Caki2 (cell line): ENCODE results near the gene TMEM129. TPM values are rescaled to one million over a fixed set of nuclear protein-coding genes. Genes with fewer than 3 reads are reported as not detected.
A peak's percentile ranks its signal among the peaks of the same experiment; 100 is the strongest.
"Not testable (repeated sequence)": the region's sequence is repeated elsewhere in the genome, so short reads cannot be mapped to it uniquely, and the experiment has no call there.

Source experiments
- DNase-seq: peaks from one replicate; pipeline ENCODE4 v3.0.0-alpha.2; 2015; ENCODE audit warnings: low read depth
- in situ Hi-C: cut with HindIII; loops from 2 replicates; pipeline ENCODE4 v1.10.0; 2016; ENCODE audit warnings: low sequenced_read_pairs, low pct_unique_long_range_greater_than_20kb, mixed read lengths
- total RNA-seq: library from RNA; depleted of rRNA; stranded (reverse); fragments of >200 nt; shearing (Covaris generic); gene quantifications from 2 replicates; pipeline ENCODE4 v1.2.3, GENCODE V29; 2014; ENCODE audit warnings: low replicate concordance

Gene TMEM129
- total RNA-seq, 1 experiment from 2014 or later, result 52.7 TPM

- peak; percentile 11 for DNase-seq
- in situ Hi-C loops, result no loop called here
Observed at GRCh38 chr4:1684506-1685234, 36.5 kb downstream of the TMEM129 start.

GRCh38 chr4:1683736-1684505 is 37.2 kb downstream of the TMEM129 start, which contains the start of gene FAM53A:
Gene FAM53A (minus strand): TSS chr4:1684313. CDS start chr4:1668741, 15,572 bp downstream.
- in situ Hi-C loops, result no loop called here
- peak; percentile 75 for DNase-seq

GRCh38 chr4:1683261-1683735 is 37.8 kb downstream of the TMEM129 start:
- DNase-seq, result peak; percentile 44
- in situ Hi-C loops, result no loop called here

- DNase-seq, result no peak
- in situ Hi-C loops, result no loop called here
Observed at GRCh38 chr4:1682860-1683259, 38.3 kb downstream of the TMEM129 start.

GRCh38 chr4:1678244-1678643 is 42.9 kb downstream of the TMEM129 start:
- in situ Hi-C loops, result no loop called here
- DNase-seq, result no peak

- in situ Hi-C loops, result no loop called here
- DNase-seq, result no peak
Observed at GRCh38 chr4:1676605-1677525, 44.3 kb downstream of the TMEM129 start.

GRCh38 chr4:1675802-1676137 is 45.4 kb downstream of the TMEM129 start:
- no peak for DNase-seq
- in situ Hi-C loops, result no loop called here

GRCh38 chr4:1675136-1675801 is 45.9 kb downstream of the TMEM129 start:
- DNase-seq, result no peak
- in situ Hi-C loops, result no loop called here

- in situ Hi-C loops, result no loop called here
- no peak for DNase-seq
Observed at GRCh38 chr4:1674682-1675081, 46.4 kb downstream of the TMEM129 start.

- DNase-seq, result no peak
- in situ Hi-C loops, result no loop called here
Observed at GRCh38 chr4:1673671-1674070, 47.5 kb downstream of the TMEM129 start.

GRCh38 chr4:1671011-1671410 is 50.1 kb downstream of the TMEM129 start:
- DNase-seq, in situ Hi-C loops: not testable (repeated sequence)

- in situ Hi-C loops, result no loop called here
- no peak for DNase-seq
Observed at GRCh38 chr4:1670279-1670678, 50.8 kb downstream of the TMEM129 start.

- DNase-seq, result no peak
- in situ Hi-C loops, result no loop called here
Observed at GRCh38 chr4:1669850-1670249, 51.3 kb downstream of the TMEM129 start.

- in situ Hi-C loops, result no loop called here
- DNase-seq, result no peak
Observed at GRCh38 chr4:1669270-1669669, 51.9 kb downstream of the TMEM129 start.

GRCh38 chr4:1668488-1668840 is 52.7 kb downstream of the TMEM129 start:
- in situ Hi-C loops, result no loop called here
- DNase-seq, result no peak

- in situ Hi-C loops, result no loop called here
Observed at GRCh38 chr4:1667273-1667672, 53.9 kb downstream of the TMEM129 start.

GRCh38 chr4:1666391-1666790 is 54.7 kb downstream of the TMEM129 start:
- in situ Hi-C loops, result no loop called here
- DNase-seq, result no peak

More at GRCh38 chr4:1667273-1667672, 53.9 kb downstream of the TMEM129 start:
- DNase-seq, result no peak
